ENCODE data around the gene KCNQ1. TPM values are rescaled to one million over a fixed set of nuclear protein-coding genes. Genes with fewer than 3 reads are reported as not detected.
A peak's percentile ranks its signal among the peaks of the same experiment; 100 is the strongest.

KCNQ1 gene
- total RNA-seq, 1 donor from 2014 or later, result 8.5 TPM

DNA sequence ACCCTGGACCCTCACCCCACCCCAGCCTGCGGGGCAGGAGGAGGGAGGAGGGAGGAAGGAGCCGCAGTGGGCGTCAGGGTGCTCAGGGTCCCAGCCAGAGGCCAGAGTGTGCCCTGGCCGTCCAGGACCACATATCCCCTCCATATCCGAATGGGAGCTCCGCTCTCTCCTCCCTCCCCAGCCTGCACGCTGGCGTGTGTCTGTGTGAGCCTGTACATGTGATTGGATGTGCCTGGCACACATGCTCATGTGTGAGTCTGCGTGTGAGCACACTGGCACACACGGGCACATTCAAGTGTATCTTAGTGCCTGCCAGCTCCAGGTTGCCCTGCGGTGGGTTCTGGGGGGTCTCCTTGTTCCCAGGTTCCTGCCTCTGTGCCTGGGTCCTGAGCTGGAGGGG lies 36.1 kb upstream of the KCNQ1 start:
- no peak overlapping the region for H3K4me3 Mint-ChIP-seq
- DNase-seq (ENCODE audit: low spot score in 2 of 2, unreplicated experiment in 2 of 2), result no peak
- H3K27me3 Mint-ChIP-seq (ENCODE audit: low read depth), result no peaks in the 10 kb centered on the region
- H3K36me3 Mint-ChIP-seq, result peaks cover 2% of the 10 kb centered on the region
- H3K9me3 Mint-ChIP-seq, result no peaks in the 10 kb centered on the region
- TF ChIP-seq, protein P1, sequence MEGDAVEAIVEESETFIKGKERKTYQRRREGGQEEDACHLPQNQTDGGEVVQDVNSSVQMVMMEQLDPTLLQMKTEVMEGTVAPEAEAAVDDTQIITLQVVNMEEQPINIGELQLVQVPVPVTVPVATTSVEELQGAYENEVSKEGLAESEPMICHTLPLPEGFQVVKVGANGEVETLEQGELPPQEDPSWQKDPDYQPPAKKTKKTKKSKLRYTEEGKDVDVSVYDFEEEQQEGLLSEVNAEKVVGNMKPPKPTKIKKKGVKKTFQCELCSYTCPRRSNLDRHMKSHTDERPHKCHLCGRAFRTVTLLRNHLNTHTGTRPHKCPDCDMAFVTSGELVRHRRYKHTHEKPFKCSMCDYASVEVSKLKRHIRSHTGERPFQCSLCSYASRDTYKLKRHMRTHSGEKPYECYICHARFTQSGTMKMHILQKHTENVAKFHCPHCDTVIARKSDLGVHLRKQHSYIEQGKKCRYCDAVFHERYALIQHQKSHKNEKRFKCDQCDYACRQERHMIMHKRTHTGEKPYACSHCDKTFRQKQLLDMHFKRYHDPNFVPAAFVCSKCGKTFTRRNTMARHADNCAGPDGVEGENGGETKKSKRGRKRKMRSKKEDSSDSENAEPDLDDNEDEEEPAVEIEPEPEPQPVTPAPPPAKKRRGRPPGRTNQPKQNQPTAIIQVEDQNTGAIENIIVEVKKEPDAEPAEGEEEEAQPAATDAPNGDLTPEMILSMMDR (IDR thresholded peaks at IDR 0.05; ENCODE audit: unreplicated experiment), result no peak
- H3K4me1 Mint-ChIP-seq, result peaks cover 46% of the 10 kb centered on the region
- peak overlapping the region; percentile 99 for H3K27ac Mint-ChIP-seq

DNA sequence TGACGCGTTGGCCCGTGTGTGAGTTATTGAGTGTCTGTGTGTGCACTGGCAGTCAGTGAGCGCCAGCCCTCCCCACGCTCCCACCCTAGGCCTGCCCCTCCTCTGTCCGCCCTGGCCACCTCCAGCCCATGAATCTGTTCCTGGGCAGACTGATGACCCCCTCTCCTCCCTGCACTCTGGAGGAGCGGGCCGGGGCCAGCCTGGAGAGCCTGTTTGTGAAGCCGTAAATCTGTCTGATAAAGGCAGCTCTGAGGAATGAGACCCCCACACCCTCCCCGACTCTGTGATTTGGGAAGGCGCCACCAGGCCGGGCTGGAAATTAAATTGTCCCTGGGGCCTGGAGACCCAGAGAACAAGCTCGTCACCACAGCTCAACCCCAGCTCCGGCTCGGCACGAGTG lies 35.7 kb upstream of the KCNQ1 start:
- Mint-ChIP-seq H3K4me3 (peak overlapping the region; percentile 24), H3K27ac (peak overlapping the region; percentile 99), H3K9me3 (no peaks in the 10 kb centered on the region), H3K36me3 (no peaks in the 10 kb centered on the region), H3K4me1 (peaks cover 46% of the 10 kb centered on the region), H3K27me3 (ENCODE audit: low read depth) (no peaks in the 10 kb centered on the region)
- TF ChIP-seq, protein P1 (IDR thresholded peaks at IDR 0.05; ENCODE audit: unreplicated experiment), result no peak
- no peak for DNase-seq (ENCODE audit: low spot score in 2 of 2, unreplicated experiment in 2 of 2)

DNA sequence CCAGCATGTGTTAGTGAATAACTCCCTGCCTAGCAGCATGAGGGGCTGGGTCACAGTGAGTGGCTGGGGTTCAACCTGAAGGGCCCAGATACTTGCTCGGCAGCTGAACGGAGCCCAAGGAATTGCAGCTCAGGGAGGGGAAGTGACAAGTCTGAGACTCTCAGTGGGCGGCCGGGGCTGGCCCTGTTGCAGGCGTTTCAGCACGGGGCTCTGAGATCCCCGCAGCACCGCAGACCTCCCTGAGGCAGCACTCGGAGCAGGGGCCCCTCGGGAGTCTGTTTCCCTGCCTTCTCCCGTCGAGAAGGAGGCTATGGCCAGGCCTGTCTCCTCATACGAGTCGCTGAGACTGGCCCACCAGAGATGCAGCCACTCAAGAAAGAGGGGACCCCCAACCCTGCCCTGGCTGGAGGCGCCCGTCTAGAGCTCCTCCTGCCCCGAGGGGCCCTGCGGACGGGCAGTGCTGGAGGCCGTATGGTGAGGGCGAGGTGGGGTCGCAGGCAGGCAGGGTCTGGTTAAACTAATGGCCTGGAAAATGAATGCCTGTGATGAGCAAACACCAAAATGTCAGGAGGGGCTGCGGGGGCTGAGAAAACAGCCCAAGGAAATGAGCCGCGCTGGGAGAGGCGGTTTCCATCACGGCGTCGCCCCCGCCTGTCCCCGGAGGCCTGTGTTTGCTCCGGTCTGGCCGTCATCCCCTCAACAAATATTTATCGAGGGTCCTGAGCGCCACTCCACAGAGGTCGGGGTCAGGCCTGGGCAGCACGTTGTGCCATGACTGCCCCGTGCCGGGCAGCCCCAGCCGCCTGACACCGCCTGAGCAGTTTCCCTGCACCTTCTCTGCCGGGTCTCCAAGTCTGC lies 35.0 kb upstream of the KCNQ1 start:
- TF ChIP-seq, protein P1 (IDR thresholded peaks at IDR 0.05; ENCODE audit: unreplicated experiment), result no peak
- Mint-ChIP-seq H3K4me1 (peaks cover 48% of the 10 kb centered on the region), H3K36me3 (no peaks in the 10 kb centered on the region), H3K27me3 (ENCODE audit: low read depth) (no peaks in the 10 kb centered on the region), H3K9me3 (no peaks in the 10 kb centered on the region), H3K4me3 (no peak overlapping the region), H3K27ac (peak overlapping the region; percentile 99)
- peak in 1 of 2 experiments; percentile 65 for DNase-seq (ENCODE audit: low spot score in 2 of 2, unreplicated experiment in 2 of 2)

GRCh38 chr11:2410616-2411015 lies 34.2 kb upstream of the KCNQ1 start:
- no peak for DNase-seq (ENCODE audit: low spot score in 2 of 2, unreplicated experiment in 2 of 2)
- Mint-ChIP-seq H3K4me3 (no peak overlapping the region), H3K27ac (peak overlapping the region; percentile 99), H3K9me3 (no peaks in the 10 kb centered on the region), H3K4me1 (peaks cover 46% of the 10 kb centered on the region), H3K36me3 (no peaks in the 10 kb centered on the region), H3K27me3 (ENCODE audit: low read depth) (no peaks in the 10 kb centered on the region)
- TF ChIP-seq, protein P1 (IDR thresholded peaks at IDR 0.05; ENCODE audit: unreplicated experiment), result no peak

GRCh38 chr11:2411446-2412305 lies 33.1 kb upstream of the KCNQ1 start:
- Mint-ChIP-seq H3K27me3 (ENCODE audit: low read depth) (no peaks in the 10 kb centered on the region), H3K27ac (peak overlapping the region; percentile 93), H3K9me3 (no peaks in the 10 kb centered on the region), H3K4me1 (peaks cover 43% of the 10 kb centered on the region), H3K4me3 (no peak overlapping the region), H3K36me3 (no peaks in the 10 kb centered on the region)
- DNase-seq (ENCODE audit: low spot score in 2 of 2, unreplicated experiment in 2 of 2), result no peak
- TF ChIP-seq, protein P1 (IDR thresholded peaks at IDR 0.05; ENCODE audit: unreplicated experiment), result no peak
